Measurements from ENCODE around the gene CNTLN.
"Not testable (repeated sequence)": the region's sequence is repeated elsewhere in the genome, so short reads cannot be mapped to it uniquely, and the experiment has no call there.

The CNTLN gene

DNA sequence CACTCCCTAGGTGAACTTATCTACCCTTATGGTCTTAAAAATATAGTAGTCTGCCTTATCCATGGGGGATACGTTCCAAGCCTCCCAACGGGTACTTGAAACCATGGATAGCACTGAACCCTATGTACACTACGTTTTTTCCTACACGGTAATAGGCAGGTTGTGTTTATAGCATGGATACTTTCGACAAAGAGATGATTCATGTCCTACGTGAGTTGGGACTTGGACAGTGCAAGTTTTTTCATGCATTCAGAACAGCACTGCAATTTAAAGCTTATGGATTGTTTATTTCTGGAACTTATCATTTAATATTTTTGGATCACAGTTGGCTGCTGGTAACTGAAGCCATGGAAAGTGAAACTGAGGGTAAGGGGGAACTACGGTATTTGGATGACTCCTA, 88.1 kb downstream of the CNTLN start:
- no peak for TF ChIP-seq CTCF (IDR thresholded peaks at IDR 0.05; ENCODE audit: low read depth, low read length)
- no peak overlapping the region for H3K4me3 ChIP-seq (ENCODE audit: low read depth, low read length)

DNA sequence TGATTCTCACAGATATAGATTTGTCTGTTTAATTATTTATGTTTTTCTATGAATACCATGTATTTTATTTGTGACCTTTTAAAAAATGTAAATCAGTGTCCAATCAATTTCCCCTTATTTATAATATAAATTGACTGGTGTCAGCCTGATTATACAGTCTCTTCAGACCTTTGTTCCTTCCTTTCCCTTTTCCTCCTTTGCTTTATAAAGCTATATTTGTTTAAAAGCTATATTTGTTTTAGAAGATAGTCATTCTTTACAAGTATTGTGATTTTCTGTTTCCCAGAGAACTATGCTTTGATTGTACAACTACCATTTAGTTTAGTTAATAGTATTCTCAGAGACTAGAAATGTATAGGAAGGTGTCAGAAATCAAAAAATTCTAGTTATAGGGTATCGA, 90.6 kb downstream of the CNTLN start:
- no peak overlapping the region for H3K4me3 ChIP-seq (ENCODE audit: low read depth, low read length)
- no peak for TF ChIP-seq CTCF (IDR thresholded peaks at IDR 0.05; ENCODE audit: low read depth, low read length)

DNA sequence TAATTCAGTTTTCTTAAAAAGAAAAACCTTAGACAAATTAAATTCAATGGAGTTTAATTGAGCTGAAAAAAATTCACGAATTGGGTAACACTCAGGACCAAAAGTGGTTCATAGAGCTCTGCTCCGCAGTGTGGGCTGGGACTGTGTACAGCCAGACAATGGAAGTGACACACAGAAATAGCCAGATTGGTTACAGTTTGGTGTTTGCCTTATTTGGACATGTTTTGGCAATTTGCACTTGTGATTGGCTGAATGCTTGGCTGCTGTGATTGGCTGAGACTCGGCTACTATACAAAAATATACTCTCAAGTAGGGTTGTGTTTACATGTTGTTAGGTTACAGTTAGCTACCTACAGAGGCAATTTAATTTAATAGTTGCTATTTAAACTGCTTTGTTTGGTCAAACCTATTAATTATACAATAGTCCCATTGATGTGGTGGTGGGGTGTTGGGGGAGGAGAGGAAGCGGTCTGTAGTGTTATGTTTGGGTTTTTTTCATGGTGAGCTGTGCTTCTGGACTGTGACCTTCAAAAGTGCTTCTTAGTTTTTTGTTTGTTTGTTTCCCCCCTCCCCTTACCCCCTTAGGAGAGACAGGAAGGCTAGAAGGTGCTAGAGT, 95.2 kb downstream of the CNTLN start:
- no peak overlapping the region for H3K4me3 ChIP-seq (ENCODE audit: low read depth, low read length)
- TF ChIP-seq CTCF (IDR thresholded peaks at IDR 0.05; ENCODE audit: low read depth, low read length), result no peak

- TF ChIP-seq CTCF (IDR thresholded peaks at IDR 0.05; ENCODE audit: low read depth, low read length), result no peak
- no peak overlapping the region for H3K4me3 ChIP-seq (ENCODE audit: low read depth, low read length)
Measured at GRCh38 chr9:17230646-17231045, 95.8 kb downstream of the CNTLN start.

GRCh38 chr9:17236147-17236546, 101.3 kb downstream of the CNTLN start:
- no peak overlapping the region for H3K4me3 ChIP-seq (ENCODE audit: low read depth, low read length)
- no peak for TF ChIP-seq CTCF (IDR thresholded peaks at IDR 0.05; ENCODE audit: low read depth, low read length)

- no peak for TF ChIP-seq CTCF (IDR thresholded peaks at IDR 0.05; ENCODE audit: low read depth, low read length)
- no peak overlapping the region for H3K4me3 ChIP-seq (ENCODE audit: low read depth, low read length)
Measured at GRCh38 chr9:17246770-17247169, 111.9 kb downstream of the CNTLN start.

DNA sequence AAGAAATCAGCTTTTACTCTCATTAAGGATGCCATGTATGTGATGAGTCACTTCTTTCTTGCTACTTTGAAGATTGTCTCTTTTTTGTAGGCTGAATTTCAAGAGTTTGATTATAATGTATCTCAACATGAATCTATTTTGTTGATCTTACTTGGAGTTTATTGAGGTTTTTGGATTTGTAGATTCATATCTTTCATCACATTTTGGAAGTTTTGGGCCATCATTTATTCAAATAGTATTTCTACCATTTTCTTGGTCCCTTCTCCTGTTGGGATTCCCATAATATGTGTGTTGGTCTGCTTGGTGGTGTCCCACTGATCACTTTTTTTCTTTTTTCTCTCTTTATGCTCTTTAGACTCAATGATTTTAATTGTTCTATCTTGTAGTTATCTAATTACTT, 116.3 kb downstream of the CNTLN start:
- no peak overlapping the region for H3K4me3 ChIP-seq (ENCODE audit: low read depth, low read length)
- TF ChIP-seq CTCF (IDR thresholded peaks at IDR 0.05; ENCODE audit: low read depth, low read length), result no peak

- H3K4me3 ChIP-seq (ENCODE audit: low read depth, low read length), result not testable (repeated sequence)
Measured at GRCh38 chr9:17268531-17269188, 133.8 kb downstream of the CNTLN start.

Measured in WI38 (cell line).